Mesenchymal stem cell (in vitro differentiated cells and primary cell): ENCODE results near the gene CDON.

Experiments used
- DNase-seq: peaks from one replicate; pipeline ENCODE4 v3.0.0-alpha.2; 2013
- H2AFZ ChIP-seq: one replicate; pipeline ENCODE4 v1.6.1; 2013; ENCODE audit warnings: low read depth, mild to moderate bottlenecking, control low read depth, inconsistent platforms, low read length, moderate library complexity
- H2AK5ac ChIP-seq: 2 replicates; pipeline ENCODE4 v1.6.1; 2013; ENCODE audit warnings: low read length, moderate library complexity, mild to moderate bottlenecking, inconsistent platforms; ENCODE audit not compliant: severe bottlenecking
- H2BK120ac ChIP-seq: one replicate; pipeline ENCODE4 v1.6.1; 2013; ENCODE audit warnings: low read depth, mild to moderate bottlenecking, inconsistent platforms, low read length, moderate library complexity
- H2BK12ac ChIP-seq, 2 experiments: one replicate each; pipeline ENCODE4 v1.6.1; 2013; ENCODE audit warnings: inconsistent platforms in 2 of 2, low read length in 2 of 2, mild to moderate bottlenecking in 2 of 2, moderate library complexity in 2 of 2, control low read depth in 1 of 2
- H2BK15ac ChIP-seq: one replicate; pipeline ENCODE4 v1.6.1; 2013; ENCODE audit warnings: mild to moderate bottlenecking, low read depth, inconsistent platforms; ENCODE audit not compliant: poor library complexity, severe bottlenecking
- H2BK5ac ChIP-seq: 2 replicates; pipeline ENCODE4 v1.6.1; 2013; ENCODE audit warnings: low read depth, mild to moderate bottlenecking, low read length, control low read depth, inconsistent platforms; ENCODE audit not compliant: poor library complexity, severe bottlenecking
- H3K14ac ChIP-seq, 2 experiments: one replicate each; pipeline ENCODE4 v1.6.1; 2013; ENCODE audit warnings: inconsistent platforms in 2 of 2, low read length in 2 of 2, control low read depth in 1 of 2, mild to moderate bottlenecking in 1 of 2, moderate library complexity in 1 of 2
- H3K18ac ChIP-seq, 2 experiments: one replicate each; pipeline ENCODE4 v1.6.1; 2013; ENCODE audit warnings: inconsistent platforms in 2 of 2, low read length in 2 of 2, control low read depth in 1 of 2, low read depth in 1 of 2, mild to moderate bottlenecking in 1 of 2
- H3K23ac ChIP-seq, 2 experiments: one replicate each; pipeline ENCODE4 v1.6.1; 2013; ENCODE audit warnings: inconsistent platforms in 2 of 2, low read length in 2 of 2, mild to moderate bottlenecking in 2 of 2, moderate library complexity in 2 of 2, control low read depth in 1 of 2
- H3K27ac ChIP-seq: 2 replicates; pipeline ENCODE4 v1.5.1; 2013; ENCODE audit warnings: mild to moderate bottlenecking, moderate library complexity, low read length, control low read depth, inconsistent platforms; ENCODE audit not compliant: poor library complexity, severe bottlenecking
- H3K27me3 ChIP-seq, 2 experiments: 2 replicates each; pipeline versions ENCODE4 v1.6.1 to v1.7.0; 2013; ENCODE audit warnings: low read length in 2 of 2, mild to moderate bottlenecking in 2 of 2, moderate library complexity in 2 of 2, control low read depth in 1 of 2, inconsistent platforms in 1 of 2; ENCODE audit not compliant: control insufficient read depth in 1 of 2, insufficient read depth in 1 of 2
- H3K36me3 ChIP-seq, 2 experiments: 2 replicates each; pipeline versions ENCODE4 v1.6.1 to v1.7.0; 2013; ENCODE audit warnings: low read length in 2 of 2, control low read depth in 1 of 2, inconsistent platforms in 1 of 2, low read depth in 1 of 2, mild to moderate bottlenecking in 1 of 2; ENCODE audit not compliant: insufficient read depth in 2 of 2, control insufficient read depth in 1 of 2
- H3K4ac ChIP-seq, 2 experiments: one replicate each; pipeline ENCODE4 v1.6.1; 2013; ENCODE audit warnings: inconsistent platforms in 2 of 2, low read length in 2 of 2, mild to moderate bottlenecking in 2 of 2, moderate library complexity in 2 of 2, control low read depth in 1 of 2, low read depth in 1 of 2
- H3K4me1 ChIP-seq: 2 replicates; pipeline ENCODE4 v1.6.1; 2013; ENCODE audit warnings: low read depth, low read length, control low read depth; ENCODE audit not compliant: control insufficient read depth, insufficient read depth
- H3K4me2 ChIP-seq: 2 replicates; pipeline ENCODE4 v1.6.1; 2013; ENCODE audit warnings: low read length, mild to moderate bottlenecking, inconsistent platforms; ENCODE audit not compliant: poor library complexity, severe bottlenecking
- H3K4me3 ChIP-seq, 2 experiments: 2 replicates each; pipeline versions ENCODE4 v1.5.1 to v1.7.0; 2013; ENCODE audit warnings: low read length in 2 of 2, mild to moderate bottlenecking in 2 of 2, control low read depth in 1 of 2, low read depth in 1 of 2; ENCODE audit not compliant: insufficient read depth in 1 of 2
- H3K79me1 ChIP-seq: replicated peaks from 2 replicates; pipeline ENCODE4 v1.6.1; 2013; ENCODE audit warnings: mild to moderate bottlenecking, control low read depth, low read length, inconsistent platforms; ENCODE audit not compliant: poor library complexity, severe bottlenecking
- H3K9ac ChIP-seq: 2 replicates; pipeline ENCODE4 v1.7.0; 2013; ENCODE audit warnings: mild to moderate bottlenecking, low read length, moderate library complexity
- H3K9me3 ChIP-seq: 2 replicates; pipeline ENCODE4 v1.7.0; 2013; ENCODE audit warnings: mild to moderate bottlenecking, low read length; ENCODE audit not compliant: control insufficient read depth
- H4K8ac ChIP-seq: one replicate; pipeline ENCODE4 v1.6.1; 2013; ENCODE audit warnings: inconsistent platforms, mild to moderate bottlenecking, low read length, moderate library complexity
- H4K91ac ChIP-seq: one replicate; pipeline ENCODE4 v1.6.1; 2013; ENCODE audit warnings: mild to moderate bottlenecking, low read length, inconsistent platforms
- WGBS: methylation state at CpG from one replicate; pipeline ENCODE4 v1.1.7; 2013; ENCODE audit warnings: mixed read lengths; 5-methylcytosine and 5-hydroxymethylcytosine counted together

Gene CDON

DNA sequence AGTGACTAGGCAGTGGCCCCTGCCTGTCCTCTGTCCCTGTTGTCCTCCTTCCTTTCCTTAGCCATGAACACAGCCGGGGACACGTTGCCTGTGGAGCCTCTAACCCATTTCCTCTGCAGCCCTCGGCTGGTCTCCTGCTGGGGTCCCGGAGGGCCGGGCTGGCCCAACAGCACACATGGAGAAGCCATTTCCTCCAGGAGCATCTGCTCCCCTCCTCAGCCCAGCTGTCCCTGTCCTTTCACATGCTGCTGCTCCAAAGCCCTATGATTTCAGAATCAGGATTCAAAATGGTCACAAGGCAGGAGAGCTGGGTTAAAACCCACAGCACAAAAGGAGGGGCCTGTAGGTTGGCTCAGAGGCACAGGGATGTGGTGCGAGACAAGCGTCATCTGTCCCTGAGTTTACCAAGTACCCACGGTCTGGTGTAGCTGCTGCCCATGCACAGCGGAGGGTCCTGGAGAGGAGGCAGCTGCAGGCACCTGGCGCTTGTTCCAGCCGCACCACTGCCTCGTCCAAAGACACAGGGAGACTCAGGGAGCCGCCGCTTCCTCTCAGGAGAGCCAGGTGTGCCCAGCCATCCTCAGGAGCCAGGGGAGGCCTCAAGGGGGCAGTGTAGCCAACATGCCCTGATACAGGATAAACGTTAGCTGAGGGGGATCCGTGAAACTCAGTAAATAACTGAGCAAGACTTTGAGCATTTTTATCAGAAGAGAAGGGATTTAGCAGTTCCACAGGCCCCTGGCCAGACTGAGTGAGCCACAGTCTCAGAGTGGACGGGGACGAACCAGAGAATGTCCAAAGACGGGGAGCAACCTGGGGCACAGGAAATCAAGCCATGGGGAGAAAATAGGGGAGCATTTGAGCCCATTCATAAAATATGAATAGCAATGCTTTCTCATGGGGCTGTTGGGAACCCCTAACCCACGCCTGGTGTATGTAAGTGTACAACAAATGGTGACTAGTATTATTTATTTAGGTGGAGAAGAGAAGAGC lies 120.8 kb downstream of the CDON start:
- Histone ChIP-seq H3K4me1 (peaks cover 9% of the 10 kb centered on the region), H3K14ac (no peak overlapping the region), H2BK5ac (no peak overlapping the region), H3K27me3 (peaks cover 0 to 21% of the 10 kb centered on the region in 2 experiments), H3K4me2 (peak overlapping the region; percentile 25), H3K36me3 (no peaks in the 10 kb centered on the region), H2AFZ (no peak overlapping the region), H3K9ac (peak overlapping the region; percentile 26), H2BK120ac (no peak overlapping the region), H4K91ac (no peak overlapping the region), H3K18ac (no peak overlapping the region), H4K8ac (no peak overlapping the region), H3K9me3 (no peaks in the 10 kb centered on the region), H2AK5ac (no peak overlapping the region), H3K4me3 (no peak overlapping the region), H3K27ac (no peak overlapping the region), H3K4ac (no peak overlapping the region), H2BK12ac (no peak overlapping the region), H3K23ac (no peak overlapping the region), H3K79me1 (no peaks in the 10 kb centered on the region), H2BK15ac (no peak overlapping the region)
- WGBS, result 31% methylated on average over 20 of the region's 20 CpGs
- peak; percentile 10 for DNase-seq

DNA sequence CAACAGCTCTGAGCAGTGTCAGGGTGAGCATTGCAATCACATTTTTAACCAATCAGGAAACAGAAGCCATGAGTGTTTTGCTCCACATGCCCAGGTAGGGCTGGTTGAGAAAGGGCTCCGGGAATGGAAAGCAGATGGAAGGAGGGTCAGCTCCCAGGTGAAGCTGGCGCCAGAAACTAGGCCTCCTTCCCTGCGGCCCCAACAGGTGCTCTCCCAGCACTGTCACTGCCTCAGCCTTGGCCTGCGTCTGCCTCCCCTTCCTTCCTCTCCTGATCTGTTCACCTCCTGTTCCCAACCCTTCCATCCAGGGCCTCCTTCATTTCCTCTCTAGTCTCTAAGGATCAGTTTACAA lies 121.4 kb downstream of the CDON start:
- H3K4ac ChIP-seq, result no peak overlapping the region
- H2BK5ac ChIP-seq, result no peak overlapping the region
- no peak overlapping the region for H3K18ac ChIP-seq
- H3K4me3 ChIP-seq, result no peak overlapping the region
- H3K27ac ChIP-seq, result no peak overlapping the region
- peaks cover 0 to 21% of the 10 kb centered on the region in 2 experiments for H3K27me3 ChIP-seq
- no peak overlapping the region for H3K4me2 ChIP-seq
- H4K91ac ChIP-seq, result no peak overlapping the region
- H3K9me3 ChIP-seq, result no peaks in the 10 kb centered on the region
- no peak overlapping the region for H2BK15ac ChIP-seq
- H3K14ac ChIP-seq, result no peak overlapping the region
- DNase-seq, result no peak
- no peak overlapping the region for H2AFZ ChIP-seq
- no peaks in the 10 kb centered on the region for H3K79me1 ChIP-seq
- H2BK12ac ChIP-seq, result no peak overlapping the region
- H3K4me1 ChIP-seq, result peaks cover 9% of the 10 kb centered on the region
- H2AK5ac ChIP-seq, result no peak overlapping the region
- no peaks in the 10 kb centered on the region for H3K36me3 ChIP-seq
- H3K23ac ChIP-seq, result no peak overlapping the region
- H4K8ac ChIP-seq, result no peak overlapping the region
- 66% methylated on average over 4 of the region's 4 CpGs for WGBS
- no peak overlapping the region for H2BK120ac ChIP-seq
- no peak overlapping the region for H3K9ac ChIP-seq

DNA sequence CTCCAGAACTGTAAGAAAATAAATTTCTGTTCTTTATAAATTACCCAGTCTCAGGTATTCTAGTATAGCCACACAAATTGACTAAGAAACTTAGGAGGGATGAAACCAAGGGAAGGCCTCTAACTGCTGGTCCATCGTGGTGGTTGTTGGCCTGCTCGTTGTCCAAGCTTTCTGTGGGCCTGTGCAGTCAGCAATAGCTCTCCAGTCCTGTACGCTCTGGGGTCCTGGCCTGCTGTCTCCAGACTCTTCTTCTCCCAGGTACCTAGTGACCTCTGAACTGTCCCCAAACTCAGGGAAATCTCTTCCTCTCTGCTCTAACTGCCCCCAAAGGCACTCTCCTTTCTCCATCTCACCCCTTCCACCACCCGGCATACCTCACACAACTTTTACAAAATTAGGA lies 122.5 kb downstream of the CDON start:
- H2BK12ac ChIP-seq, result no peak overlapping the region
- no peak overlapping the region for H3K18ac ChIP-seq
- no peak overlapping the region for H2AFZ ChIP-seq
- no peak overlapping the region for H3K4me3 ChIP-seq
- H4K91ac ChIP-seq, result no peak overlapping the region
- peaks cover 4% of the 10 kb centered on the region for H3K4me1 ChIP-seq
- H3K4me2 ChIP-seq, result no peak overlapping the region
- 96% methylated on average over 4 of the region's 4 CpGs for WGBS
- H2BK120ac ChIP-seq, result no peak overlapping the region
- no peak overlapping the region for H2AK5ac ChIP-seq
- H3K27me3 ChIP-seq, result peaks cover 0 to 21% of the 10 kb centered on the region in 2 experiments
- H3K4ac ChIP-seq, result no peak overlapping the region
- H2BK15ac ChIP-seq, result no peak overlapping the region
- no peak for DNase-seq
- no peak overlapping the region for H4K8ac ChIP-seq
- H2BK5ac ChIP-seq, result no peak overlapping the region
- no peaks in the 10 kb centered on the region for H3K9me3 ChIP-seq
- no peaks in the 10 kb centered on the region for H3K79me1 ChIP-seq
- no peak overlapping the region for H3K9ac ChIP-seq
- no peak overlapping the region for H3K23ac ChIP-seq
- no peak overlapping the region for H3K27ac ChIP-seq
- no peaks in the 10 kb centered on the region for H3K36me3 ChIP-seq
- no peak overlapping the region for H3K14ac ChIP-seq

DNA sequence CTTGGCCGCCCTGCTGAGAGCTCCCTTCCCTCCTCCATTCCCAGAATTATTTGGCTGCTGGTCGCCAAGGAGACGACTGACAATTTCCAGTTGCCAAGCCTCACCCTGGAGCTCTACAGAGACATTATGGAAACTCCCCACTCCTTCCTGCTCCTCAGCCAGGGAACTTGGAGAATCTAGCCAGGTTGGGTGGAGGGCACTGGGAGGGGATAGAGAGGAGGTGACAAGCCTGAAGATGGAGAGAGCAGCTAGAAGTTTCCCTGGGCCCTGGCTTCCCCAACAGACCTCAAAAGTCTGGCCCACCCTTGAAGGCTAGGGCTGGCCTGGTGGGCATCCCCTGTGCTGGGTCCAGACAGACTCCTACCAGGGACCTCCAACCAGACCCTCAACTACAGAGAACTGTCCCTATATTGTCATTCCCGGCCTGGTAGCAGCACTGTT lies 123.6 kb downstream of the CDON start:
- Histone ChIP-seq H3K4me3 (no peak overlapping the region), H4K91ac (no peak overlapping the region), H2AK5ac (no peak overlapping the region), H3K36me3 (no peaks in the 10 kb centered on the region), H3K14ac (no peak overlapping the region), H3K18ac (no peak overlapping the region), H2AFZ (no peak overlapping the region), H2BK12ac (no peak overlapping the region), H3K4ac (no peak overlapping the region), H3K23ac (peak overlapping the region in 1 of 2 experiments; percentile 30), H2BK15ac (no peak overlapping the region), H3K27me3 (peaks cover 0 to 12% of the 10 kb centered on the region in 2 experiments), H2BK5ac (no peak overlapping the region), H3K9ac (no peak overlapping the region), H3K79me1 (no peaks in the 10 kb centered on the region), H3K4me2 (no peak overlapping the region), H3K9me3 (no peaks in the 10 kb centered on the region), H3K27ac (no peak overlapping the region), H4K8ac (no peak overlapping the region), H2BK120ac (no peak overlapping the region), H3K4me1 (peaks cover 4% of the 10 kb centered on the region)
- WGBS, result 81% methylated on average over 4 of the region's 4 CpGs
- DNase-seq, result no peak
